Measurements from ENCODE around the gene TBC1D3B. TPM values are rescaled to one million over a fixed set of nuclear protein-coding genes. Genes with fewer than 3 reads are reported as not detected.
"Not testable (repeated sequence)": the region's sequence is repeated elsewhere in the genome, so short reads cannot be mapped to it uniquely, and the experiment has no call there.

The TBC1D3B gene
- polyA plus RNA-seq, 4 donors = 4.3 to 18.7 (median 8.6) TPM

DNA sequence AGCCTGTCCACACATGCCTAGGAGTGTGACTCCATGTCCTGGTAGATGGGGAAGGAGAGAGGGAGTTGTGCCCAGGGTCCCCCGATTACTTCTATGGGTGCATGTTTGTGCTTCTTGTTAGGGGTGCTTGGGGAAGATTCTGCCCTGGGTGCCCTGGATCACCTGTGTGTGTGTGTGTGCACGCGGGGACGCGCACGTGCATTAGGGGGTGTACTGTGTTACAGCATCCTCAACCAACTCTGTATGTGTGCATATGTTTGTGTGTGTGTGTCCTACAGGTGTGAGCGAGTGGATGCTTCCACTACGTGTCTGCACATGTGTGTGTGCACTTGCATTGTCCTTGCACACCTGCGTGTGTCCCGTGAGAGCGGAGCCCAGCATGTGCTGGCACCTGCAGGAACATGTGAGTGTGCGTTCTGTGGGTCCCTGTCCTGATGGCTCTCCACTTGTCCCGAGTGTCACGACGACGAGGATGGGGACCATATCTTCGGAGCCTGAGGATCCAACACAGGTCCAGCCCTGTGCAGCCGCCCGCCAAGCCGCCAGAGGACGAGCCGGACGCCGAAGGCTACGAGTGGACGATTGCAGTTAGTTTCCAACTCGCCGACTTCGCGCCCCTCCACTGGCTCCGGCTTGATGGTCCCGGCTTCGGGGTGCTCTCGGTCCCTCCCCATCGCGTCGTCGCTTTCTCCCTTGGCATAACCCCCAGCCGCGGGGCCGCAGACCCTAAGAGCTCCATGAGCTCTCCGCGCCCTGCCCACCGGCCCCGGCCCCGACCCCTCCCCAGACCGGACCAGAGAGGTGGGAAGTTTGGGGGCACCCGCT, 6.0 kb upstream of the TBC1D3B start:
- DNase-seq (ENCODE audit: low read depth in 4 of 4, low spot score in 3 of 4) = peak in 1 of 4 donors; percentile 8

GRCh38 chr17:36181446-36182175, 5.2 kb upstream of the TBC1D3B start:
- not testable (repeated sequence) for DNase-seq (ENCODE audit: low read depth in 4 of 4, low spot score in 3 of 4)

- not testable (repeated sequence) for DNase-seq (ENCODE audit: low read depth in 4 of 4, low spot score in 3 of 4)
Observed at GRCh38 chr17:36168836-36169235, 7.6 kb downstream of the TBC1D3B start.

DNA sequence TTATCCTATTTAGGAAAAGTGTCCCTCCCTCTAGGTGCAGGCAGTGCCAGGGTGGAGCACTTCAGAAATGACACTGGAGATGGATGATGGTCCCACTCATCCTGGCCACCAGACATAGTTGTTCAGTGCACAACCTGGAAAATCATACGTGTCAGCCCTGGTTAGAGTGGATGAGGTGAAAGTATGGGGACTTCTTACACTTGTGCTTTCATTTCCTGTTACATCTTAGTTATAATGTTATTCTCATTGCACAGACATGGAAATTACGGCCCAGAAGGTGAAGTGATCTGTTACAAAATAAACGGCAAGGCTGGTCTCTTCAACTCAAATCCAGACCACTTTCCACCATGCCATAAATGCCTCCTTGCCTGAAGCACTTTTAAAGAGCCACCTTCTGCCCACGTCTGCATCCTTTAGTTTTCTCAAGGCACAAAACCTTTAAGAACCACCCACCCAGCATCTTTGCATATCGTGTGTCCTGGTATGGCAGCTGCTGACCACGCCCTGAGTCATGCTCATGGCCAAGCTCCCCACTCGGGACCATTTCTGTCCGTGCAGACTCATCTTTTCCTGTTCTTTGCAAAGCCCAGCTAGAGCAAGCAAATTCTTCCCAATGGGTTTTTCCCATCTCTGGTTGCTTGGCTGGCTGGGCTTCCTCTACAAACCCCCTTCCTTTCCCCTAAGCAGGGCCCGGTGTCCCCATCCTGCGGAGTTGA, 22.4 kb downstream of the TBC1D3B start:
- no peak for DNase-seq (ENCODE audit: low read depth in 4 of 4, low spot score in 3 of 4)

DNA sequence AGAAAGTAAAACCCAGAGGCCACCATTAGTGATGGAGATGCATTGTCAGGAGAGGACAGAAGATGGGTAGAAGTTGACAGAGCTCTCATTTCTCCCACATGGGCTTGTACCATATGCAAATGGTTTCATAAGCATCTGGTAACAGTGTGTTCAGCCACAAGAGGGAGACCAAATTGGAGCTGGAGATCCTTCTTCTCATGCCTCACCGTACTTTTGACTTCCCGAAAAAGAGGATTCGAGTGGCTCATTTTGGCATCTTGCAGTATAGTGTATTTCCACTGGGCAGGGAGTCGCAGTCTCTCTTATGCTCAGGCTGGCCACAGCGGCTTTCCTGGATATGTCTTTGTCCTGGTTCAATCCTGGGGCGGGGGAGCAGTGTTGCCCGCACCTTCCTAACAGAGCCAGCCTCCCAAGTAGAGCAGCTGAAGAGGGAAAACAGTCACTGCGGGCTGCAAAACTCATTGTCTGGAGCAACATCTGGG, 23.8 kb downstream of the TBC1D3B start:
- no peak for DNase-seq (ENCODE audit: low read depth in 4 of 4, low spot score in 3 of 4)

GRCh38 chr17:36151891-36152638, 24.4 kb downstream of the TBC1D3B start:
- DNase-seq (ENCODE audit: low read depth in 4 of 4, low spot score in 3 of 4) = no peak

- DNase-seq (ENCODE audit: low read depth in 4 of 4, low spot score in 3 of 4) = no peak
Observed at GRCh38 chr17:36149296-36149820, 27.1 kb downstream of the TBC1D3B start.

GRCh38 chr17:36148559-36149295, 27.7 kb downstream of the TBC1D3B start:
- peak; percentile 25 to 53 (median 31) for DNase-seq (ENCODE audit: low read depth in 4 of 4, low spot score in 3 of 4)

GRCh38 chr17:36147601-36148000, 28.8 kb downstream of the TBC1D3B start:
- DNase-seq (ENCODE audit: low read depth in 4 of 4, low spot score in 3 of 4) = no peak

DNA sequence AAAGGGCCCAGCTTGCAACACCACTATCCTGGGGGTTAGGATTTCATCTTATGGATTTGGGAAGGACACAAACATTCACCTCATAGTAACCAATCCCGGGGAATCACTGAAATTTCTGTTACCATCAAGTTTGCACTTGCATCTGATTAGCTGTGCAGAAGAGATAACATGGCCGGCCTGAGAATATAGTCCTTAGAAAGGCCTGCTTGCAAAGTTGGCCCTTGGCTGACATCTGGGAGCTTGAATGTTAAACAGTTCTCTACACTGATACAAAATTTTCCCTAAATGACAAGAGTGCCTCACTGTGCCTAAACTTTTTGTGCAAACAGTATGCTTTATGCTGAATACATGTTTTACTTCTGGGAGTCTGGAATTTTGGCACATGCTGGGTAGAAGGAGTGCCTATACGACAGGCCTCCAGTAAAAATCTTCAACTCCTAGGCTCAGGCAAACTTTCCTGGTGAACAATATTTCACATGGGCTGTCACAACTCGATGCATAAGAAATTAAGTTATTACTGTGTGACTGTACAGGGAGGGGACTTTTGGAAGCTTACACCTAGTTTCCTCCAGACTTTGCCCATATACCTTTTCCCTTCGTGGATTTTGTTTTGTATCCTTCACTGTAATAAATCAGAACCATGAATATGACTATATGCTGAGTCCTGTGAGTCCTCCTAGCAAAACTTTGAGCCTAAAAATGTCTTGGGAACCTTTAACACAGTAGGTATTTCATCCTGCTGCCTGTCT, 31.3 kb downstream of the TBC1D3B start:
- no peak for DNase-seq (ENCODE audit: low read depth in 4 of 4, low spot score in 3 of 4)

DNA sequence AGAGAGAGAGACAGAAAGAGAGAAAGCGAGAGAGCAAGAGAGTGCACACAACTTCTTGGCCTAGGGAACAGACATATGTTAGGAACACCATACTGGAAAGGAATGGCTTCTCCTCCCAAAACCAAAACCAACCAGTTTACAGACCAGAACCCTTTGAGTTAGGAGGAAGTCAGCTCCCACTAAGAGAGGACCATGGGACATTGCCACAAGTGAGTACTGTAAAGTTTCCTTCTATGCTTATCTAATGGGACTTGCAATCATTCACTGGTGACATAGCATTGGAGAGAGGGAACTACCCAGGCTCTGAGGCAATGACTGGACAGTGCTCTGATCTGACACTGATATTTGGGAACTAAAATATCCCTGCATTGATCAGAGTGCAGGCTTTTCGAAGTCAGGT, 32.4 kb downstream of the TBC1D3B start:
- no peak for DNase-seq (ENCODE audit: low read depth in 4 of 4, low spot score in 3 of 4)

DNA sequence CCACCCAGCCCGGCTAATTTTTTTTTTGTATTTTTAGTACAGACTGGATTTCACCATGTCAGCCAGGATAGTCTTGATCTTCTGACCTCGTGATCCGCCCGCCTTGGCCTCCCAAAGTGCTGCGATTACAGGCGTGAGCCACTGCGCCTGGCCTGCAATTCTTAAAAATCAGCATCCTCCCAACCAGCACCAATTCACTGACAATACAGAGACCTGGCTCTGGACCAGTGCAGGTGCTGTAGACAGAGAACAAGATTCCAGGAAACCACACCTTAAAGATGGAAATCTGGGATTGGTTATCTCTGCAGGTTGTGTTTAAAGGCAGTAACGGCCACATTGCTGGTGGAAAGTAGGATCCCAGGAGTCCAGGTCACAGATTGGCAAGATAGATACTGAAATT, 33.6 kb downstream of the TBC1D3B start:
- DNase-seq (ENCODE audit: low read depth in 4 of 4, low spot score in 3 of 4) = no peak

GRCh38 chr17:36142235-36142634, 34.2 kb downstream of the TBC1D3B start:
- no peak for DNase-seq (ENCODE audit: low read depth in 4 of 4, low spot score in 3 of 4)

DNA sequence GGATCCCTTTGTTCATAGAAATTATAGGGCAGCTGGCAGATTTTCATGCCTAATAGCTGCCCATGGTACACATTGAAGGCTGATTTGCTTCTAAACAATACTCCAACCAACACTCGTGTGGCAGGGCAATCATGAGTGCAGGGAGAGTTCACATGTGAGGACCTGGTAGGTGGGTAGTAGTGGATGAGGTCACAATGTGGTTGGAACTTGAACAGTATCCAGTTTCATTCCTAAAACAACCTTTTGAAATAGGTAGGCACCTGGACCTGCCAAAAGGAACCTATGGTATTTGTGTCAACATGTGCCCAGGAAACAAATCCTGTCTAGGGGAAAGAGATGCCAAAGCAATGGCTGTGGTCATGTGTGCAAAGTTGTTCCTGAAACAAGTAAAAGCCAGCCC, 40.0 kb downstream of the TBC1D3B start:
- DNase-seq (ENCODE audit: low read depth in 4 of 4, low spot score in 3 of 4) = no peak

DNA sequence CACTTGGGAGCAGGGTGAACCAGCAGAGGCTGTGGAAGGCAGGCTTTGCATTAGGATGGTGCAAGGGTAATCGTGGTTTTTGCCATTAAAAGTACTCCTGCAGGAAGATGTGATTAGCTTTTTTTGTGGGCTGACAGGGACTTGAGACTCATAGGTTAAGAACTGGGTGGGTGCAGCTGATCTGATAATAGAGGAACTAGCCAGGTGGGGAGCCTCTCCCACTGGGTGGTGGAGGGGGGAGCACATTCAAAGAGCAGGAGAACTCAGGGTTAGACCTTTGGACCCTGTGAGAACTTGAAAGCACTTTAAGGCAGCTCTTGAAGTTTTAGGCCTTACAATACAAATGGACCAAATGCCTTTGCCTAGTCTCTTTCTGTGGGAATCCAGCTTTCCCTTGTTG, 40.4 kb downstream of the TBC1D3B start:
- no peak for DNase-seq (ENCODE audit: low read depth in 4 of 4, low spot score in 3 of 4)

- no peak for DNase-seq (ENCODE audit: low read depth in 4 of 4, low spot score in 3 of 4)
Observed at GRCh38 chr17:36135465-36135864, 41.0 kb downstream of the TBC1D3B start.

- peak in 3 of 4 donors; percentile 37 to 71 (median 49) for DNase-seq (ENCODE audit: low read depth in 4 of 4, low spot score in 3 of 4)
Observed at GRCh38 chr17:36133602-36134236, 42.7 kb downstream of the TBC1D3B start.

DNA sequence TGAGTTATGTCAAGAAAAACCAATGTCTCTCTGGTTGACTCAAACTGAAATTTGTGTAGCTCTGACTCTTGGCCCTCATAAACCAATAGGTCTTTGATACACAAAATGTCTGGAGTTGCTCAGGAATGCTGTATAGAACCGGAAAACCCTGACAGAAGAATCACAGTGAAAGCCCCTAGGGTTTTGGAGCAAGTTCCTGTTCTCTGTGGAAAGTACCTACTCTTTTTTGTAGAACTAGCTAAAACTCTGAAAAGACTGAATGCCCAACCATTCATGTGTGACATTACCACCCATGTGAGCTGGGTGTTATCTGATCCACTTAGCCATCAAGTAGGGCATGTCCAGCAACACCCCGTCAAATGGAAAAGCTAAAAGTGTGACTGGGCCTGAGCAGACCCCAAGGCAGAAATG, 44.0 kb downstream of the TBC1D3B start:
- no peak for DNase-seq (ENCODE audit: low read depth in 4 of 4, low spot score in 3 of 4)
